IPS DF 4.7 (cell line): ENCODE results near the gene PTPN21.

Experiments used
- DNase-seq: peaks from one replicate; pipeline ENCODE4 v3.0.0-alpha.2; 2013; ENCODE audit warnings: low spot score; ENCODE audit errors: extremely low read depth

Gene PTPN21

DNA sequence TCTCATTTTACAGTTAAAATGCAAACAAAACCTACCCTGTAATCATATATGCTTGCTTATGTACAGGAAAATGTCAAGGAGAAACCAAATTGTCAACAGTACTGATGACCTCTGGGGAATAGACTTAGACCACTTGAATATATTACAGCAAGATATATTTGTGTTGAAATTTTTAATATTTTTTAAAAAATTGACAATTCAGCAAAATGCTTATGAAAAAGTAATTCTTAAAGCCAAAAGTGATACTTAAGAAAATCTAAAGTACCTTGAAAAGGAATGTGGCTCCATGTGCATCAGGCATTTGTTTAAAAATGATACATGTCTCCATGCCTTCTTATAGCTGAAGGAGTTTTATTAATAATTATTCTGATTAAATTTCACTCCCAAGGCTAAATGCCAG, 49.2 kb downstream of the PTPN21 start:
- DNase-seq = no peak

DNA sequence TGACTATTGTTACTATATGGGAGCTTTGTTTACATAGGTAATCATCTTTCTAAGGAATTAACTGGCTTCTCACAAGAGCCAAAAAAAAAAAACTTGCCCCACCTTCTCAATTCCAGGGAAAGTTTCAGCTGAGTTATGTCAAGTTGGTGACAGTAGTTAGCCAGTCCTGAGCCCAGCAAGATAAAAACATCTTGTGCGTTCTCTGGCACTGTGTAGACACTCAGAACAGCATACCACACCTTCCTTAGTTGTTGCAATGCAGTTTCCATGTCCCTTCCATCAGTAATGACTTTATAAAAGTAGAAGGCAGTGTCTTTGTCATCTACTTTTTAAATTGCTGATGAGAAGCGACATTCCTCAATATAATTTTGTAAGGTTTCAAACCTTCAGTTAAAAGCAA, 50.2 kb downstream of the PTPN21 start:
- DNase-seq = no peak

DNA sequence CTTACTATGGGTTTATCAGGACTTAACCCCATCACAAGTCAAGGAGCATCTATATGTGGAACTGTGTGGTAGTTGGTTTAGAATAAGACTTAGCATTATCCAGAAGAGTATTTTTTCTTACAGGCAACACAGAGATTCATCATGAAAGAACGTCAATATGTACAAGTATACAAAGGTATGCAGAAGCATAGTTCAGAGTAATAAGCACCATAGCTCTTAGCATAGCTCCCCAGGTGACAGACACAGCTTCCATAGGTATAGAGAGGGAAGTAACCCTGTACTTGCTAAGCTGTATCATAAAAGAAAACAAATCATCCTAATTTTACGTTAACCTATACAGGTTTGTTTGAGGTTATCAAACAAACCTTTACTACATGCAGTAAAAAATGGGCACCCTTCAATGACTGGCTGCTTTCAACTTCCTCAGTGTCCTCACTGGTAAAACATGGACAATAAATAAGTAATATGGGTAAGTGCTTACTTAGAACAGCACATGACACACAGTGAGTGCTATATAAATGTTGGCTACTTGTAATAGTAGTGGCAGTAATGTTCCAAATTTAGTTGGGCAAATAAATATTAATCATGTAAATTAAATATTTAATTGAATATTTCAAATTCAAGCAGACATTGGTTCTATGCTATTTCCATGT, 50.9 kb downstream of the PTPN21 start:
- no peak for DNase-seq

DNA sequence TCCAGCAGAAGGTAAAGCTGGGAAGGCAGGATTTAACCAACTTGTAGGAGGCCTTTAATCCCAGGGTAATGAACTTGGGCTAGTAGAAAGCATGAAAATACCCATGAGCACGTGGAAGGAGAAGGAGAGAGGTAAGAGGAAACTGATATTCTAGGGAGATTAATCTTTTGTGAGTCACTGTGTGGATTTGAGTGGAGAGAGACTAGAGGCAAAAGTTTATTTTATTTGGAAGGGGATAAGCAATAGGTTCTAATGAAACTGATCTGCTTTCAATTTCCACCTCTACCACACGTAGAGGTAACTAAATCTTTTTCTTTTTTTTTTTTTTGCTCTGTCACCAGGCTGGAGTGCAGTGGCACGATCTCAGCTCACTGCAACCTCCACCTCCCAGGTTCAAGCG, 52.1 kb downstream of the PTPN21 start:
- no peak for DNase-seq

DNA sequence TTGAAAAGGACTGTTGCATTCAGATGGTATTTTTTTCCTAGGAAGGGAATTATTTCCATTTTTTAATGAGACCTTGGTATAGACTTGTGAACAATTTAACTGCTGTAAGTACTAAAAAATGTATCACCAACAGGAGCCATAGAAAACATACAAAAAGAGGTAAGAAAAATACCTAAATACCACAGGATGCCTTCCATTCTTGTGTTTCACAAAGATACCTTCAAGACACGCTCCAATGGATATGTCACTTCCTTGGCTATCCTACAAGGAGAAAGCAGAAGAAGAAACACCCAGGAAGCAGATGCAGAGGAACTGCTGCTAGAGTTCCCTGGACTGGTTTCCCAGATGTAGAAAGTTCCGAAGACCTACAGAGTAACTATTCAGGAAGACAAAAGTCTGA, 54.2 kb downstream of the PTPN21 start:
- no peak for DNase-seq

DNA sequence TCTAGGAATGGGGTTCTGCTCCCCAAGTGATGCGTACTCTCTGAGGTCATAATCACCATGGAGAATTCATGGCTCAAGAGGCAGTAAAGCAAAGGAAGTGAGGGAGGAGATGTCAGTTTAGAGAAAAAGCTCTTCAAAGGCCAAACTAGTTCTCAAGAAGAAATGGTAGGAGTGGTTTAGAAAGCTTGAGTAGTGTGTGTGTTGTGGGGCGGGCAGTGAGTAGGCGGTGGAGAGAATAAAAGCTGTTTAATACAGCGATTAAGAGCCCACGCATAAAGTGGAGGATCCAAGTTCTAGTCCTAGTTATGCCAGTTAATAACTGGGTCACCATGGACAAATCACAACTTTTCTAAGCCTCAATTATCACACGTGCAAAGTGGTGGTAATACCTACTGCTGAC, 55.6 kb downstream of the PTPN21 start:
- DNase-seq = no peak

DNA sequence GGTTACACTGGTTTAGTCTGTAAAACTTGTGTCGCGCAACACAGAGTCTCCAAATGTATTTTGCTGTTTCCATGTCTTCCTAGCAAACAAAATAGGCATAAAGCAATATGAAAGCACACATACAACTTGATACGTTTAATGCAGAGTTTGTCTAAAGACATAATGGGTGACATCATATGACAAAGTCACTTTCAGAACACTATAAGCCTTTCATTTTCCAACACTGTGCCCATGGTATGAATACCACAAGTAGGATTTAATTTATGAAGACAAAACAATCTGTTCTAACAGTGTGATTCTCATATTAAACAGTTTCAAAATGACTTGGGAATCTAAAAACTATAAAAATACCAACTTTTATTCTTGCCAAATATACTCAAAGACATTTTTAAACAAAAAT, 58.4 kb downstream of the PTPN21 start:
- no peak for DNase-seq

DNA sequence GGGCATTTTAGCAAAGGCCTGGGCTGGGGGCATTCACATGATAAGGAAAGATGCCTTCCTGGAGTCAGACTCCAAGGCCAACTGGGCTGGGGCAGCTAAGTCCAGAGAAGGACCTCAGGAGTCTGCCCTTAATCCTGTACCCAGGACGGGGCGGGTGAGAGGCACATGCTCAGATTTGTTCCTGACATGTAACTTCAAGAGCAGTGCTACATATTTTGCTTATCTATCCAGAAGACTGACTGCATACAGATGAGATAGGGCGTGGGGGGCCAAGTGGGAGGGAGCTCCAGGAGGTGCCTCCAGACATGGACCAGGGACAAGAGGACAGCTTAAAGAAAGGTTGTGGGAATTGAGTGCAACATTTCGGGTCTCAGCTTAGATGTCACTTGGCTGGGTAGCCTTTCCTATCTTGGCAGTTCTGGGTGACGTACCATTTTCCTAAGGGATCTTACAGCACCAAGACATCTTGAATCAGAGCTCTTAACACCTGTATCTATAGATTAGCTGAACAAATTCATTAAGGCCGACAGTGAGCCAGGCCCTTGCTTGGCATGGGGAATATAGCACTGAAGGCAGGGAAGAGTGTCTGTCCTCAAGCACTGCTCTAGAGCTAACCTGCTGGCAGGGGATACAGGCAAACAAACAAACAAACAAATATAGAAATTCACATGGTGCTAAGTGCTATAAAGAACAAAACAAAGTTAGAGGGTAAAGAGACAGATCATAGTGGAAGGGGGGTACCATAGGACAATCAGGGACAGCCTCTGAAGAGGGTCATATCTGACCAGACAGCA, 61.2 kb downstream of the PTPN21 start:
- no peak for DNase-seq

DNA sequence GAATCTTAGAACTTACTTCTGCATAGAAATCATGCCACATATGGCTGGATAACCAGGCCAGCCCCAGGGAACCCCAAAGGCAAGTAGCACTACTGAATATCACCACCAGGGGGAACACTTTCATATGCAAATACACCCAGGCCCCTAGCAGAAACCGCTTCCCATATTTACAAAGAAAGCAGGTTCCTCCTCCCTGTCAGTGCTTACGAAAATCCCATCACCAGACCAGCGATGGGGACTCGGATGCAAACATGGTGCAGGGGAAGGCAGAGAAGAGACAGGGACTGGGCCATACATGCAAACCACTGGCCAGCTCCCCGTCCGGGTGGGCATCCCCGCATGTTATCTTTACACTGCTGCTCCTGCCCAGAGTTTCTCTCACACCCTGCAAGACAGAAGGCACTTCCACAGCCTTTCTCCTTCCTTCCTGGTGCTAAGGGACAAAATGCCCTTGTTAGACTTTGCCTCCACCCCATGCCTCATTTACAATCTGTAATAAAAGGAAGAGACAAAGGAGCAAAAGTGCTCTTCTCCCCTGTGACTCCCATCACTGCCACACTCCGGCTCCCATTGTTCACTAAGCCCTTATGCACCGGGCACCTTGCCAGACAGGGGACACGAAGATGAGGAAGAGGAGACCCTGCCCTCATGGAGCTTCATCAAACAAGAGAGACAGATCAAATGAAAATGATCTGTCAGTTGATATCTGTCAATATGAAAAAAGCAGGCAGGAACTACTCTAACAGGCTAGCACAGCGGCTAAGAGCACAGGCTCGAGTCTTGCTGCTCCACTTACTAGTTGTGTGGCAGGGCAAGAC, 62.3 kb downstream of the PTPN21 start:
- DNase-seq = peak; percentile 46

DNA sequence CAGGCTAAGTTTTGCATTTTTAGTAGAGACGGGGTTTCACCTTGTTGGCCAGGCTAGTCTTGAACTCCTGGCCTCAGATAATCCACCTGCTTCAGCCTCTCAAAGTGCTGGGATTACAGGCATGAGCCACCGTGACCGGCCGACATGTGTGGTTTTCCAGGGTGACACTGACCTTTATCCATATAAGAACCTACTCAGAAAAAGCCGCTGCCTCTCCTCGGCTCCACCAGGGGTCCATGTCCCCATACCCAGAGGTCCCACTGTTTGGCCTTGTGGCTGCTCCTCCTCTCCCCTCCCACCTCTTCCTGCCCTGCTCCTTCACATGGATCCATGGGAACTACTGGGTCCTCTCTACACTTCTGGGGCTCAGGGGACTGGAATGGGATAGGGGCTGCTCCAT, 64.6 kb downstream of the PTPN21 start:
- no peak for DNase-seq

DNA sequence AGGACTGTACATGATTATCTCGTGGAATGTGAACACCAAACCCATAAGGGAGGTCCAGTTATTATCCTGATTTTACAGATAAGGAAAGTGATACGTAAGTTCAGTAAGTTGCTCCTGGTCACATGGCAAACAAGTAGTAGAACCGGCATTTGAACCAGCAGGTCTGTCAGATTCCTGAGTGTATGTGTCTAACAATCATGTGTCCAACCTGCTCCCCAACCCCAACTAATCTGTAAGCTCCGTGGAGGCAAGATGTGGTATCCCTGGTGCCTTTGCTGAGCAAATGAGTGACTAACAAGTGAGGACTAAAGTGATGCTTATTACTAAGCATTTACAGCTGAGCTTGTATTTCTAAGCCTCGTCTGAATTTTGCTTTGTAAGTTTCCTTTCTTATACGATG, 65.9 kb downstream of the PTPN21 start:
- DNase-seq = no peak

DNA sequence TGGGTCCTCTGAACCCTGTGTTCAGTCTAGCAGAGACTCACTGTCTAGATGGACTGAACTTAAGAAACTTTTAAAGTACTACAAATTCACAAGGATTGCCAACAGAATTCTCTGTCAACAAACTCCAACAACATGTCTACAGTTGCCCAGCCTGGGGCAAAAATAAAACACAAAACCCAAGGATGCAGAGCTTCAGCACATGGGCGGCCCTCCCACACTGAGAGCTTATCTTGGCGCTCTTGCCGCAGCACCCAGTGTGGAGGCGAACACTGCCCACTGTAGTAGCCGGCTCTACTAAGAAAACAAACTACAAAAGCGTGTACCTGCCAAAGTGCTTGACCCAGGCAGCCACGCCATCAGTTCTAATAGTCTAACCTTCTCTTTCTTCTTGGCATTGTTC, 66.7 kb downstream of the PTPN21 start:
- no peak for DNase-seq

DNA sequence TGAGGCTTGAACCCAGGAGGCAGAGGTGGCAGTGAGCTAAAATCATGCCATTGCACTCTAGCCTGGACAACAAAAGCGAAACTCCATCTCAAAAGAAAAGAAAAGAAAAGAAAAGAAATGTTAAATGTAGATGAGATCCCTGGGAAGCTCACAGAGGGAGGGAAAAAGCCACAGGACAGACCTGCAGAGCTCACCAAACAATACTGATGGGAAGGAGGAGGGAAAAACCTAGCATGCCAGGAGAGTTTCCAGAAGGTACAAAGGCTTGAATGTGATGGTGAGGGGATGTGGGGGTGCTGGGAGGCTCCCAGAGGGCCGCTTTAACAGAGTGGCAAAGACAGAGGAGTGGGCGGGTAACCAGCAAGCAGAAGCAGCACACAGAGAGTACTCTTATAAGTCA, 72.3 kb downstream of the PTPN21 start:
- no peak for DNase-seq

DNA sequence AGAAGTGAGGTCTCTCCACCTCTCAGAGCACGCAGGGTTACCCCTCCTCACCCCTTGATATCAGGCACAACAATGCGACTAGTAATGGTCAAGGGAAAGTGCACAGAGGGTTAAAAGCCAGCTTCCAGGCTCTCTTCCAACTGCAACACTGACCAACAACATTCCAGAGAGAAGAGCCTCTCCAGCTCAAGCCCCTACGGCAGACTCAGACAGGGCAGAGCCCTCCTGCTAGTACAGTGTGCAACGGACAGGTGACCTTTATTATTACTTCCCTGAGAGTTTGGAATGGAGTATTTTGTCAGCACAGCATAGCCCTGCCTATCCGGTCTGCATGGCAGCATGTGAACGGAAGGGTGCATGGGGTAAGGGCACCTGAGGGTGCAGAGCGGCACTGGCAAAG, 73.0 kb downstream of the PTPN21 start:
- DNase-seq = no peak

DNA sequence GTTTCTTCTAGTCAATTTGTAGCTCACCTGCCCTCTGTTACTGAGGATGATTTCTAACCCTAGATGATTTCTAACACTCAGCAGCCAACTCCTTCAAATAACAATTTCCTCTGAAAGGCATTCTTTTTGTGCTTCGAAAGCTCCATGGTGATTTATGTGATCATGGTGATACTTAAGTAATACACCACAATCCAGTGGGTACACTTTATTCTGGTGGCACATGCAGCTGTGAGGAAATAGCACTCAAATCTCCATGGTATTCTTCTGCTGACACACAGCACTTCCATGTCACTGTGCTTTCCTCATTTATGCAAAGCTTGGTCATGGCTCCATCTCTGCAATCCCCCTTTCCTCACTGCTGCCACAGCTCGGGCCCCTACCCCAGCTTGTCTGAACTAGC, 73.7 kb downstream of the PTPN21 start:
- no peak for DNase-seq

DNA sequence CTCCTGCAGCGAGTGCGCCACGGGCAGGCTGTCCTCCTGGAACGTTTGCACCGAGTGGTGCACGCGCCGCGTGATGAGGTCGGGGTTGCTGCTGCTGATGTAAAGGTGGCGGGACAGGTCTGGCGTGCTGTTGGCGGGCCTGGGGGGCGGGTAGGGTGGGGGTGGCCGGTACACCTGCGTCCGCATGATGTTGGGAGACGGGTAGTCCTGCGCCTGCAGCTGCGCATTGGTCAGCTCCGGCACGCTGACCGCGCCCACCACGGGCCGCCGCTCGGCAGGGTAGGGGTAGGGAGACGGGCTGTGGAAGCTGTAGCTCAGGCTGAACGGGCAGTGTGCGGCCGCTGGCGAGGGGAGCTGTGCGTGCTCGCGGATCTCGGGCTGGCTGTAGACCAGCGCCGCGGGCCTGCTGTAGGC, 75.2 kb downstream of the PTPN21 start:
- no peak for DNase-seq

DNA sequence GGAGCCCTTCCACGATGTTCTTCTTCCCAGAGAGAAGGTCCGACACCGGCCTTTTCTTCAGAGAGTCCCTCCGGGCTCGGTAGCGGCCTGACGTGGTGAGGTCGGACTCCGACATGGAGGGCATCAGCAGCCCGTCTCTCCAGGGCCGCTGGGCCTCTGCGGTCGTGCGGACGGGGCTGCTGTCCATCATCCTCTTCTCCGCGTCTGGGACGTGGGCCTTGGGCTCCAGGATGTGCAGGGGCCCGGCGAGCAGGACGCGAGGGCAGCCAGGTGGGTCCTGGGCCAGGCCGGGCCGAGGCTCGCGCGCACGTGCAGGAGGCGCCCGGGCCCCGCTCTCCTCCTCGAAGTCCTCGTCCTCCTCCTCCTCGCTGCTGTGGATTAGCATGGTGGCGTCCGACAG, 75.9 kb downstream of the PTPN21 start:
- DNase-seq = no peak

DNA sequence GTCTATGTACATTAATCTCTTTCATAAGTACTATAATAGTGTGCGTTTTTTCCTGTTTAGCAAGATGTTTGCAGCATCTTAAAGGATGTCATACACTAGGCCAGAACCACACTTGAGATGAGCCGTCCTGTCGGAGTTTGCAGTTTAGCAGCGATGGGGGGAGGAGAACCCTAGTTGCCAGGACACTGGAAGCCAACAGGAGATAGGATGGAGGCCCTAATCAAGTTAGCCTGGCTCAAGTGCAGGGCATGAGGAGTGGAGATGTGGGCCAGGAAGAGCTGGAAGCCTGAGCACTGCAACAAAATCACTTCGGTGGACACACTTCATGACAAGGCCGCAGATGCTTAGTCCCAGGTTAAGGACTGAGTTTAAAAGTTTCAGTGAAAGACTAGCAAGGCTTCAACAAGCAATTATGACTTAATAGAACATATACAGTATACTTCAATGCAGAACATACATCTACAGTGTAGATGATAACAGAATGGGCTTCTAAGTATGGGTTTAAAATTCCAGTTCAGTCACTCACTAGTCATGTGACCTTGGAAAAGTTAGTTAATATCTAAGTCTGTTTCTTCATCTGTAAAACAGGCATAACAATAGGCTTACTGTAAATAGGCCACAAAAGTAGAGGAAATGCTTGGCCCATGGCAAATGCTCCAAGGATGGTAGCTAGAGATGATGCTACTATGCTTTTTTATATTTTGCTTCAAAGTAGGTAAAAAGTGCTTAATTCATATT, 77.1 kb downstream of the PTPN21 start:
- no peak for DNase-seq

DNA sequence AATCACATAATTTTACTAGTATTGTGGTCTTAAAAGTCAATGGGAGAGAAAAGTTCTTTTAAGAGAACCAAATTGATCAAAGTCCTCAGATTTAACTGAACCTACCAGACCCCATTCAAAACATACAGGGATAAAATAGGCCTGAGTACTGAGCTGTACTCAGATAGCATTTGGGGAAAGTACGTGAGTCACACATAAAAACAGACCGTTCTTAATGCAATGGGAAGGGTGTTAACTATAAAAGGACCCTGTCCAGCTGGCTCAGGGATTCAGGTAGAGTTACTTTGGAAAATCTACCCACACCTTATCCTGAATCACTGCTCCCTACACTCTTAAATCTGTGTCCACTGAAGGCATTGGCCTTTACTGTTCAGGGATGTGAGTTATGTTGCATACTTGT, 78.0 kb downstream of the PTPN21 start:
- DNase-seq = no peak

DNA sequence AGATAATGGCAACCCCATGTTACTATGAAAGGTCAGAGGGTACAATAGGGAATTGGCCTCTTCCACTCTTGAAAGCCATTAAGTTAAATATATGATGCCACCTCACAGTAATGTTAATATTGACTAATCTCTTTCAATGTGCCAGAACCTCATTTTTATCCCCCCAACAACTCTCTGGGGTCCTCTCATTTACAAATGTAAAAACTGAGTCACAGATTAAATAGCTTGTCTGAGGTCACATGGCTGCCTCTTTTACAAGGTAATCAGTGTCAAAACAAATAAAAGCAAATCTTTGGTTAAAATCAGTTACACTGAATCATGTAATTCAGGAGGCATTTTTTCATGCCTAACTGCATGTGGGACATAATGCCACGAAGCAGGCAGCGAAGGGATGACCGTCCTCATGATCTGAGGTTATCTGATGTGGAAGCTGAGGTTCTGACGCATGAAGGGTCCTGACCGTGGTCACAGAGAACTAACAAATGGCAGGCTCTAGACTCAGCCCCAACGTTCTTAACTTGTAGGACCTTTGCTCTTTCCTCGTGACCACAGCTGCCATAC, 78.5 kb downstream of the PTPN21 start:
- DNase-seq = no peak

DNA sequence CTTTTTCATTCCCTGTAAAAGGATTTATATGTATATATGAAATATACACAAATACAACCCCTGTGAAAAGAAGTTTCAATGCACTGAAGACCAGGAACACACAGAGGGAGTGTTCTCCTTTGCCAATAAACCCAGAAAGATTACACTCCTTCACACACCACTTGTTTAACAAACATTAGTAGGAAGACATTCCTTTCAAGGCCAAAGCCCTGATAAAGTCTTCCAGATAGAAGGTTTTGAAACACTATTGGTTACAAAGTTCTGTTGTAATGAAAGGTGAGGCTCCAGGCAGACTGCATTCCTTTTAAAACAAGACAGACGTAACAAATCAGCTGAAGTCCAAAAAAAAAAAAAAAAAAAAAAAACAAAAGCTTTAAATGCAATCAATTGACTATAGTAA, 81.0 kb downstream of the PTPN21 start:
- DNase-seq = no peak
